ENCODE measurements around the gene CPNE8.

- TF ChIP-seq, protein P1, sequence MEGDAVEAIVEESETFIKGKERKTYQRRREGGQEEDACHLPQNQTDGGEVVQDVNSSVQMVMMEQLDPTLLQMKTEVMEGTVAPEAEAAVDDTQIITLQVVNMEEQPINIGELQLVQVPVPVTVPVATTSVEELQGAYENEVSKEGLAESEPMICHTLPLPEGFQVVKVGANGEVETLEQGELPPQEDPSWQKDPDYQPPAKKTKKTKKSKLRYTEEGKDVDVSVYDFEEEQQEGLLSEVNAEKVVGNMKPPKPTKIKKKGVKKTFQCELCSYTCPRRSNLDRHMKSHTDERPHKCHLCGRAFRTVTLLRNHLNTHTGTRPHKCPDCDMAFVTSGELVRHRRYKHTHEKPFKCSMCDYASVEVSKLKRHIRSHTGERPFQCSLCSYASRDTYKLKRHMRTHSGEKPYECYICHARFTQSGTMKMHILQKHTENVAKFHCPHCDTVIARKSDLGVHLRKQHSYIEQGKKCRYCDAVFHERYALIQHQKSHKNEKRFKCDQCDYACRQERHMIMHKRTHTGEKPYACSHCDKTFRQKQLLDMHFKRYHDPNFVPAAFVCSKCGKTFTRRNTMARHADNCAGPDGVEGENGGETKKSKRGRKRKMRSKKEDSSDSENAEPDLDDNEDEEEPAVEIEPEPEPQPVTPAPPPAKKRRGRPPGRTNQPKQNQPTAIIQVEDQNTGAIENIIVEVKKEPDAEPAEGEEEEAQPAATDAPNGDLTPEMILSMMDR (IDR thresholded peaks at IDR 0.05), result no peak
- no peak for TF ChIP-seq POLR2A (IDR thresholded peaks at IDR 0.05)
These were observed 87.4 kb downstream of the CPNE8 start for GRCh38 chr12:38817942-38818341.
